Measurements from ENCODE around the gene DNM3.

The DNM3 gene

GRCh38 chr1:172125250-172125649 is 284.0 kb downstream of the DNM3 start:
- Histone ChIP-seq H3K36me3 (ENCODE audit: control insufficient read depth, insufficient read depth, low read length) (no peaks in the 10 kb centered on the region), H3K4me3 (replicated peaks; ENCODE audit: low read depth, low read length) (no peak overlapping the region), H3K27me3 (replicated peaks; ENCODE audit: control insufficient read depth, insufficient read depth, low read length) (no peaks in the 10 kb centered on the region)
- TF ChIP-seq, protein P1, sequence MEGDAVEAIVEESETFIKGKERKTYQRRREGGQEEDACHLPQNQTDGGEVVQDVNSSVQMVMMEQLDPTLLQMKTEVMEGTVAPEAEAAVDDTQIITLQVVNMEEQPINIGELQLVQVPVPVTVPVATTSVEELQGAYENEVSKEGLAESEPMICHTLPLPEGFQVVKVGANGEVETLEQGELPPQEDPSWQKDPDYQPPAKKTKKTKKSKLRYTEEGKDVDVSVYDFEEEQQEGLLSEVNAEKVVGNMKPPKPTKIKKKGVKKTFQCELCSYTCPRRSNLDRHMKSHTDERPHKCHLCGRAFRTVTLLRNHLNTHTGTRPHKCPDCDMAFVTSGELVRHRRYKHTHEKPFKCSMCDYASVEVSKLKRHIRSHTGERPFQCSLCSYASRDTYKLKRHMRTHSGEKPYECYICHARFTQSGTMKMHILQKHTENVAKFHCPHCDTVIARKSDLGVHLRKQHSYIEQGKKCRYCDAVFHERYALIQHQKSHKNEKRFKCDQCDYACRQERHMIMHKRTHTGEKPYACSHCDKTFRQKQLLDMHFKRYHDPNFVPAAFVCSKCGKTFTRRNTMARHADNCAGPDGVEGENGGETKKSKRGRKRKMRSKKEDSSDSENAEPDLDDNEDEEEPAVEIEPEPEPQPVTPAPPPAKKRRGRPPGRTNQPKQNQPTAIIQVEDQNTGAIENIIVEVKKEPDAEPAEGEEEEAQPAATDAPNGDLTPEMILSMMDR (IDR thresholded peaks at IDR 0.05; ENCODE audit: insufficient read depth, low read length, poor library complexity, severe bottlenecking): no peak
- no peak for DNase-seq (ENCODE audit: extremely low read depth, insufficient read length)

DNA sequence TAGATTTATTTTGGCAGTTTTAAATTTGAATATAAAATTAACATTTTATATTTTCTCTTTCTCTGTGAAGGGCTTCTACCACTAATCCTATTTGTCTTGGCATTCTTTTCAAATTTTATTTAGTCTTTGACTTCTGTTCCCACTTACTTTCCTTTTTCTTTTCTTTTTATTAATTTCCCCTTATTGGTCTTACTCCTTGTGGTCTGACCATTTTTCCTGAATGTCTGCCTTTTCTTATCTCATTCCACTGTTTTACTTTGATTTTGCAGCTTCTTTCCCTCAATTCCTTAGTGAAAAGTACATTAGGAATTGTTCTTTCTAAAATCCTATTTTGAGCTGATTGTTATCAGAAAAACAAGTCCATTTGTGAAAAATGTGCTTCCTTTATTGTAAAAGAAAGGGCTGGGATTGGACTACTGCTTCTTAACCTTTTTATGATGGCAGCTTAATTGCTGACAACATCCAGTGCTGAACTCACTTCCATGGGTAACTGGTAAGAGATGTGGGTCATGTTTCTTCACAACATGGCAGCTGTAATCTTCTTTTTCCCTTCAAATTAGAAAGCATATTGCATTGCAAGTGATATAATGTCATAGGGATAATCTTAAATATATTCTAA is 284.6 kb downstream of the DNM3 start:
- H3K36me3 ChIP-seq (ENCODE audit: control insufficient read depth, insufficient read depth, low read length): no peaks in the 10 kb centered on the region
- no peak for DNase-seq (ENCODE audit: extremely low read depth, insufficient read length)

DNA sequence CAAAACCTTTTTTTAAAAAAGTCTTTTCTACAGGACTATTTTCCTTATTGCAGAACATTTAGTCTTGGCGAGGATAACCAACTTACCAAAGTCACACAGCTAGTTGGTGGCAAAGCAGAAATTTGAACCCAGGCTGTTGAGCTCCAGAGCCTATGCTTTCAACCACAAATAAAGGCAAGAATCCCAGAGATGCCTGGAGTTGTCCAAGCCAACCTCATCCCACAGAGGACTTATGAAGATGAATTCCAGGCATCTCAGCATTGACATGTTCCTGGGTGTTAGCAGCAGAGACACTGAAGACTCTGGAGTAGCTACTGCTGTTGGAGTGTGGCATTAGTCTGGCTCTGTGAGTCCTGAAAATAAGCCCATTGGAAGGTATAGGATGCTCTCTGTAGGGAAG is 291.5 kb downstream of the DNM3 start:
- no peaks in the 10 kb centered on the region for H3K27me3 ChIP-seq (replicated peaks; ENCODE audit: control insufficient read depth, insufficient read depth, low read length)
- no peak overlapping the region for H3K4me3 ChIP-seq (replicated peaks; ENCODE audit: low read depth, low read length)
- DNase-seq (ENCODE audit: extremely low read depth, insufficient read length): no peak
- TF ChIP-seq, protein P1 (IDR thresholded peaks at IDR 0.05; ENCODE audit: insufficient read depth, low read length, poor library complexity, severe bottlenecking): no peak
- no peaks in the 10 kb centered on the region for H3K36me3 ChIP-seq (ENCODE audit: control insufficient read depth, insufficient read depth, low read length)

More for the DNA sequence above, 284.6 kb downstream of the DNM3 start:
- TF ChIP-seq, protein P1 (IDR thresholded peaks at IDR 0.05; ENCODE audit: insufficient read depth, low read length, poor library complexity, severe bottlenecking): no peak
- Histone ChIP-seq H3K27me3 (replicated peaks; ENCODE audit: control insufficient read depth, insufficient read depth, low read length) (no peaks in the 10 kb centered on the region), H3K4me3 (replicated peaks; ENCODE audit: low read depth, low read length) (no peak overlapping the region)

DNA sequence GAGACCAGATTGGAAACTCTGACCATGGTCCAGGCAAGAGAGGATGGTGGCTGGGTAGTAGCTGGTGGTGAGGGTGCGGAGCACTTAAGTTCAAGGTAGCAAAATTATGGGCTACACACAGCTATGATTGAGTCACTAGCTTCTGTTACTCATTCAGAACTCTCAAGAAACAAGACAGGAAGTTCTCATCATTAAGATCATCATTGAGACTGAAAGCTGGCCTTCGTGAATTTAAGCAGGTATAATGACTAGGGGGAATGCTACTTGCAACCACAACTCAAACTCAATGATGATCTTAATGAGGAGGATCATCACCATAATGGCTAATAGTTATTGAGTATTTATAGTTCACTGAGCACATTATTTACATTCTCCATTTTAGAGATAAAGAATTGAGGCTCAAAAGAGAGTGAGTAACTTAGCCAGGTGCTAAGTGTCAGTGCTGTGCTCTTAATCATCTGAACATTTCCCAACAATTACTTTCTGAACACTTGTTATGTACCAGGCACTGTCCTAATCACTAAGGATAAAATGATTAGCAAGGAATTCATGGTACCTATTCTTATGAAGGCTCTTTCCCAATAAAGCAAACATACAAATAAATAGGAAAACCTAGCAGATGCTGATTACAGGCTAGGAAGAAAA is 292.9 kb downstream of the DNM3 start:
- H3K27me3 ChIP-seq (replicated peaks; ENCODE audit: control insufficient read depth, insufficient read depth, low read length): no peaks in the 10 kb centered on the region
- DNase-seq (ENCODE audit: extremely low read depth, insufficient read length): peak; percentile 49
- TF ChIP-seq, protein P1 (IDR thresholded peaks at IDR 0.05; ENCODE audit: insufficient read depth, low read length, poor library complexity, severe bottlenecking): no peak
- no peak overlapping the region for H3K4me3 ChIP-seq (replicated peaks; ENCODE audit: low read depth, low read length)
- no peaks in the 10 kb centered on the region for H3K36me3 ChIP-seq (ENCODE audit: control insufficient read depth, insufficient read depth, low read length)

DNA sequence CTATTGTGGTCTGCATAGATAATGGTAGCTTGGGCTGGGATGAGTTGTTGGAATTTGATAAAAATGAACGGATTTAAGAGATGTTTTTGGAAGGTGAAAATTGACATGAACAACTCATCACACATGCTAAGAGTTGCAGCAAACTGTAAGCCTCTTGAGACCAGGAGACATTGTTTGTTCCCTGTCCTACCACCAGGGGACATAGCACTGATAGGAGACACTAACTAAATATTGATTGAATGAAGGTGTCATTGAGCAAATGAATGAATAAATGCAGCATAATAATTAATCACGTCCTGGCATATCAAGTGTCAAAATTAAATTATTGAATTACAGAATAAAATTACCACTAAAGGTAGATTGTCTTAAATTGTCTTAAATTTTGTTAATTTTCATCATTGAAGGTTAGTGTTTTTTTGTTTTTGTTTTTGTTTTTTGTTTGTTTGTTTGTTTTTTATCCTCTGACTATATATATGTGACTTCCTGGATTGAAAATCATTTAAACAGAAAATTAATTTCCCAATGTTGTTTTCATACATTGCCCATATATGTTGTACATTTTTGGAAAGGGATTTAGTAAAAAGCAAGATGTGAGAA is 293.9 kb downstream of the DNM3 start:
- H3K27me3 ChIP-seq (replicated peaks; ENCODE audit: control insufficient read depth, insufficient read depth, low read length): no peaks in the 10 kb centered on the region
- TF ChIP-seq, protein P1 (IDR thresholded peaks at IDR 0.05; ENCODE audit: insufficient read depth, low read length, poor library complexity, severe bottlenecking): peak; percentile 72
- no peak overlapping the region for H3K4me3 ChIP-seq (replicated peaks; ENCODE audit: low read depth, low read length)
- H3K36me3 ChIP-seq (ENCODE audit: control insufficient read depth, insufficient read depth, low read length): no peaks in the 10 kb centered on the region
- DNase-seq (ENCODE audit: extremely low read depth, insufficient read length): no peak
